Liver (tissue), 9 donors: ENCODE data around the gene HCN2. TPM values are rescaled to one million over a fixed set of nuclear protein-coding genes. Genes with fewer than 3 reads are reported as not detected.
"Not testable (repeated sequence)": the region's sequence is repeated elsewhere in the genome, so short reads cannot be mapped to it uniquely, and the experiment has no call there.

Source experiments
- DNase-seq: peaks from one replicate; pipeline ENCODE4 v3.0.0-alpha.2; 2017; ENCODE audit warnings: low spot score
- H3K27ac ChIP-seq, 2 donors: one replicate each; pipeline ENCODE4 v1.7.0; 2013; ENCODE audit warnings: inconsistent platforms in 2 of 2, low read length in 2 of 2, control low read depth in 1 of 2, low read depth in 1 of 2, mild to moderate bottlenecking in 1 of 2
- H3K27me3 ChIP-seq, 4 donors: one replicate each; pipeline versions ENCODE4 v1.6.1 to v1.7.0; 2013; ENCODE audit warnings: low read length in 3 of 4, inconsistent platforms in 1 of 4, mild to moderate bottlenecking in 1 of 4, moderate library complexity in 1 of 4; ENCODE audit not compliant: control insufficient read depth in 4 of 4, insufficient read depth in 4 of 4
- H3K36me3 ChIP-seq, 4 donors: one replicate each; pipeline versions ENCODE4 v1.6.1 to v1.7.0; 2013; ENCODE audit warnings: low read length in 3 of 4, mild to moderate bottlenecking in 3 of 4, low read depth in 1 of 4, moderate library complexity in 1 of 4; ENCODE audit not compliant: control insufficient read depth in 4 of 4, insufficient read depth in 3 of 4
- H3K4me1 ChIP-seq, 4 donors: one replicate each; pipeline versions ENCODE4 v1.6.1 to v1.7.0; 2013; ENCODE audit warnings: low read length in 3 of 4, mild to moderate bottlenecking in 3 of 4, moderate library complexity in 1 of 4; ENCODE audit not compliant: control insufficient read depth in 4 of 4, insufficient read depth in 4 of 4
- H3K4me3 ChIP-seq, 3 donors: one replicate each; pipeline versions ENCODE4 v1.6.1 to v1.7.0; 2013; ENCODE audit warnings: low read length in 3 of 3, control low read depth in 1 of 3, low read depth in 1 of 3, mild to moderate bottlenecking in 1 of 3
- H3K9ac ChIP-seq, 2 donors: one replicate each; pipeline ENCODE4 v1.7.0; 2013; ENCODE audit warnings: low read length in 2 of 2, mild to moderate bottlenecking in 2 of 2, moderate library complexity in 2 of 2, control low read depth in 1 of 2, low read depth in 1 of 2
- H3K9me3 ChIP-seq, 4 donors: one replicate each; pipeline versions ENCODE4 v1.6.1 to v1.7.0; 2013; ENCODE audit warnings: low read length in 3 of 4; ENCODE audit not compliant: control insufficient read depth in 4 of 4
- CTCF ChIP-seq: fragments of 150-350 bp; IDR thresholded peaks from 2 replicates; pipeline ENCODE4 v1.5.1; 2017; ENCODE audit warnings: improper control_type of control experiment, low read depth, low read length; ENCODE audit not compliant: missing input control
- FOXA1 ChIP-seq: IDR thresholded peaks from 2 replicates; pipeline ENCODE4 v1.6.1; 2016; ENCODE audit warnings: antibody characterized with exemption
- FOXA2 ChIP-seq: IDR thresholded peaks from 2 replicates; pipeline ENCODE4 v1.6.1; 2016; ENCODE audit warnings: antibody characterized with exemption
- GABPA ChIP-seq, 2 donors: IDR thresholded peaks in 1 of 2; conservative IDR thresholded peaks in 1 of 2; 2 replicates each; pipeline ENCODE4 v1.6.1; 2016; ENCODE audit warnings: antibody characterized with exemption in 2 of 2, mild to moderate bottlenecking in 1 of 2, moderate library complexity in 1 of 2
- HNF4A ChIP-seq, 2 donors: conservative IDR thresholded peaks; 2 replicates each; pipeline ENCODE4 v1.6.1; 2016; ENCODE audit warnings: antibody characterized with exemption in 2 of 2, mild to moderate bottlenecking in 2 of 2
- HNF4G ChIP-seq: IDR thresholded peaks from 2 replicates; pipeline ENCODE4 v1.6.1; 2016; ENCODE audit warnings: antibody characterized with exemption
- JUND ChIP-seq, 2 donors: IDR thresholded peaks; 2 replicates each; pipeline ENCODE4 v1.6.1; 2016; ENCODE audit warnings: antibody characterized with exemption in 2 of 2
- RAD21 ChIP-seq, 2 donors: IDR thresholded peaks; 2 replicates each; pipeline ENCODE4 v1.6.1; 2016; ENCODE audit warnings: antibody characterized with exemption in 2 of 2, mild to moderate bottlenecking in 2 of 2
- REST ChIP-seq: IDR thresholded peaks from 2 replicates; pipeline ENCODE4 v1.6.1; 2016; ENCODE audit warnings: antibody characterized with exemption, mild to moderate bottlenecking
- RXRA ChIP-seq, 2 donors: IDR thresholded peaks; 2 replicates each; pipeline ENCODE4 v1.6.1; 2017 to 2018; ENCODE audit warnings: antibody characterized with exemption in 2 of 2, mild to moderate bottlenecking in 1 of 2
- SP1 ChIP-seq: IDR thresholded peaks from 2 replicates; pipeline ENCODE4 v1.6.1; 2018; ENCODE audit warnings: antibody characterized with exemption, mild to moderate bottlenecking
- TAF1 ChIP-seq: conservative IDR thresholded peaks from 2 replicates; pipeline ENCODE4 v1.6.1; 2016; ENCODE audit warnings: antibody characterized with exemption, mild to moderate bottlenecking
- WGBS: extraction: QIAGEN DNeasy Blood & Tissue Kit; methylation state at CpG from one replicate; pipeline ENCODE4 v1.1.7; 2013; 5-methylcytosine and 5-hydroxymethylcytosine counted together
- polyA plus RNA-seq, 2 donors: library from polyadenylated mRNA; stranded (reverse) in 1 of 2; unstranded in 1 of 2; fragments of 200-250 nt in 1 of 2; fragments of >200 nt in 1 of 2; fragmentation: Nextera tagmentation in 1 of 2; extraction: Ambion mirVana in 1 of 2; gene quantifications; one replicate each; pipeline versions ENCODE4 v1.2.1 to v1.2.3, GENCODE V29; 2013 to 2015
- total RNA-seq, 2 donors: library from RNA; depleted of rRNA; stranded (reverse); fragments of >200 nt; gene quantifications; one replicate each; pipeline ENCODE4 v1.2.3, GENCODE V29; 2014
- TF ChIP-seq, protein P1 (sequence below): IDR thresholded peaks from 2 replicates; pipeline ENCODE4 v1.6.1; 2016; ENCODE audit warnings: antibody characterized with exemption
- TF ChIP-seq, protein P2 (sequence below): IDR thresholded peaks from 2 replicates; pipeline ENCODE4 v1.6.1; 2016; ENCODE audit warnings: antibody characterized with exemption
- TF ChIP-seq, protein P3 (sequence below): IDR thresholded peaks from 2 replicates; pipeline ENCODE4 v1.6.1; 2016; ENCODE audit warnings: antibody characterized with exemption
- donor health status: healthy.
- donor health status: healthy.
- donor health status: healthy.
- donor health status: healthy.
- donor health status: healthy.

Gene HCN2
- total and polyA plus RNA-seq, 4 donors = 0.05 to 0.17 (median 0.13) TPM; not detected in 1

DNA sequence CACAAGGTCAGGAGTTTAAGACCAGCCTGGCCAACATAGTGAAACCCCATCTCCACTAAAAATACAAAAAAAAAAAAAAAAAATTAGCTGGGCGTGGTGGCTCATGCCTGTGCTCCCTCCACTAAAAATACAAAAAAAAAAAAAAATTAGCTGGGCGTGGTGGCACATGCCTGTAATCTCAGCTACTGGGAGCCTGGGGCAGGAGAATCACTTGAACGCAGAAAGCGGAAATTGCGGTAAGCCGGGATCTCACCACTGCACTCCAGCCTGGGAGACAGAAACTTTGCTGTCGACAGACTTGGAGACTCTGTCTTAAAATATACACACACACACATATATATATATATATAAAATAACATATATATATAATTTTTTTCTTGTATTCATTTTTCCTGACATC is 36.9 kb downstream of the HCN2 start:
- H3K9ac ChIP-seq, DNase-seq, H3K4me3 ChIP-seq, H3K27ac ChIP-seq, H3K9me3 ChIP-seq, H3K4me1 ChIP-seq, H3K27me3 ChIP-seq: not testable (repeated sequence)
- H3K36me3 ChIP-seq = peaks cover 3 to 42% (median 24%) of the 10 kb centered on the region in 4 donors
- WGBS = 98% methylated on average over 7 of the region's 7 CpGs

GRCh38 chr19:628168-628567 is 38.5 kb downstream of the HCN2 start:
- H3K36me3 ChIP-seq = peaks cover 3 to 28% (median 17%) of the 10 kb centered on the region in 4 donors
- TF ChIP-seq CTCF (peak; percentile 13), FOXA1 (no peak), HNF4A (conservative IDR thresholded peaks at IDR 0.05) (no peak)
- 91% methylated on average over 19 of the region's 19 CpGs for WGBS

GRCh38 chr19:629515-629914 is 39.8 kb downstream of the HCN2 start:
- not testable (repeated sequence) for H3K9me3 ChIP-seq, H3K27me3 ChIP-seq, H3K4me3 ChIP-seq, DNase-seq, H3K27ac ChIP-seq, H3K9ac ChIP-seq
- WGBS = 89% methylated on average over 25 of the region's 25 CpGs
- peaks cover 11 to 22% (median 16%) of the 10 kb centered on the region in 4 donors for H3K4me1 ChIP-seq
- H3K36me3 ChIP-seq = peaks cover 3 to 19% (median 15%) of the 10 kb centered on the region in 4 donors

More at GRCh38 chr19:628168-628567, 38.5 kb downstream of the HCN2 start:
- Histone ChIP-seq H3K27ac (no peak overlapping the region), H3K9me3 (no peaks in the 10 kb centered on the region), H3K27me3 (no peaks in the 10 kb centered on the region), H3K4me1 (peaks cover 5 to 12% (median 8%) of the 10 kb centered on the region in 4 donors), H3K4me3 (no peak overlapping the region), H3K9ac (no peak overlapping the region)
- no peak for DNase-seq

- 94% methylated on average over 30 of the region's 30 CpGs for WGBS
- H3K9ac ChIP-seq = no peak overlapping the region
- no peaks in the 10 kb centered on the region for H3K9me3 ChIP-seq
- H3K4me3 ChIP-seq = no peak overlapping the region
- peaks cover 11 to 22% (median 16%) of the 10 kb centered on the region in 4 donors for H3K4me1 ChIP-seq
- no peak for DNase-seq
- H3K27ac ChIP-seq = no peak overlapping the region
- H3K27me3 ChIP-seq = no peaks in the 10 kb centered on the region
- peaks cover 3 to 16% (median 13%) of the 10 kb centered on the region in 4 donors for H3K36me3 ChIP-seq
- no peak for TF ChIP-seq FOXA1
- no peak for TF ChIP-seq JUND (IDR thresholded peaks at IDR 0.05)
- TF ChIP-seq GABPA (IDR thresholded peaks at IDR 0.05 in 1 of 2, conservative IDR thresholded peaks at IDR 0.05 in 1 of 2) = no peak
- no peak for TF ChIP-seq SP1
- no peak for TF ChIP-seq TAF1
- no peak for TF ChIP-seq REST
- no peak for TF ChIP-seq RAD21 (IDR thresholded peaks at IDR 0.05)
- no peak for TF ChIP-seq FOXA2
- TF ChIP-seq HNF4G = no peak
- TF ChIP-seq, protein P1, sequence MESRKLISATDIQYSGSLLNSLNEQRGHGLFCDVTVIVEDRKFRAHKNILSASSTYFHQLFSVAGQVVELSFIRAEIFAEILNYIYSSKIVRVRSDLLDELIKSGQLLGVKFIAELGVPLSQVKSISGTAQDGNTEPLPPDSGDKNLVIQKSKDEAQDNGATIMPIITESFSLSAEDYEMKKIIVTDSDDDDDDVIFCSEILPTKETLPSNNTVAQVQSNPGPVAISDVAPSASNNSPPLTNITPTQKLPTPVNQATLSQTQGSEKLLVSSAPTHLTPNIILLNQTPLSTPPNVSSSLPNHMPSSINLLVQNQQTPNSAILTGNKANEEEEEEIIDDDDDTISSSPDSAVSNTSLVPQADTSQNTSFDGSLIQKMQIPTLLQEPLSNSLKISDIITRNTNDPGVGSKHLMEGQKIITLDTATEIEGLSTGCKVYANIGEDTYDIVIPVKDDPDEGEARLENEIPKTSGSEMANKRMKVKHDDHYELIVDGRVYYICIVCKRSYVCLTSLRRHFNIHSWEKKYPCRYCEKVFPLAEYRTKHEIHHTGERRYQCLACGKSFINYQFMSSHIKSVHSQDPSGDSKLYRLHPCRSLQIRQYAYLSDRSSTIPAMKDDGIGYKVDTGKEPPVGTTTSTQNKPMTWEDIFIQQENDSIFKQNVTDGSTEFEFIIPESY = no peak
- TF ChIP-seq, protein P2, sequence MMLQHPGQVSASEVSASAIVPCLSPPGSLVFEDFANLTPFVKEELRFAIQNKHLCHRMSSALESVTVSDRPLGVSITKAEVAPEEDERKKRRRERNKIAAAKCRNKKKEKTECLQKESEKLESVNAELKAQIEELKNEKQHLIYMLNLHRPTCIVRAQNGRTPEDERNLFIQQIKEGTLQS = no peak
- TF ChIP-seq HNF4A (conservative IDR thresholded peaks at IDR 0.05) = no peak
- TF ChIP-seq, protein P3, sequence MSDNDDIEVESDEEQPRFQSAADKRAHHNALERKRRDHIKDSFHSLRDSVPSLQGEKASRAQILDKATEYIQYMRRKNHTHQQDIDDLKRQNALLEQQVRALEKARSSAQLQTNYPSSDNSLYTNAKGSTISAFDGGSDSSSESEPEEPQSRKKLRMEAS = no peak
- no peak for TF ChIP-seq RXRA (IDR thresholded peaks at IDR 0.05)
Observed at GRCh38 chr19:629961-630714, 40.5 kb downstream of the HCN2 start.
